Immature natural killer cell (primary cell): ENCODE data around the gene CHRM3. TPM values are rescaled to one million over a fixed set of nuclear protein-coding genes. Genes with fewer than 3 reads are reported as not detected.
"Not testable (repeated sequence)": the region's sequence is repeated elsewhere in the genome, so short reads cannot be mapped to it uniquely, and the experiment has no call there.

Experiments used
- DNase-seq, 3 donors: peaks; one replicate each; pipeline ENCODE4 v3.0.0; 2022; ENCODE audit warnings: mixed read lengths in 1 of 3
- H3K27ac Mint-ChIP-seq, 6 donors: one replicate each; pipeline ENCODE4 v1.8.0; 2020; ENCODE audit warnings: mixed read lengths in 6 of 6, mild to moderate bottlenecking in 5 of 6, inconsistent platforms in 4 of 6, moderate library complexity in 3 of 6
- H3K27me3 Mint-ChIP-seq, 3 donors: one replicate each; pipeline ENCODE4 v1.8.0; 2020 to 2021; ENCODE audit warnings: low read depth in 3 of 3, mild to moderate bottlenecking in 3 of 3, mixed read lengths in 3 of 3, moderate library complexity in 3 of 3, inconsistent platforms in 1 of 3
- H3K36me3 Mint-ChIP-seq, 3 donors: one replicate each; pipeline ENCODE4 v1.8.0; 2020; ENCODE audit warnings: mixed read lengths in 3 of 3, inconsistent platforms in 2 of 3, mild to moderate bottlenecking in 2 of 3
- H3K4me1 Mint-ChIP-seq, 2 donors: one replicate each; pipeline ENCODE4 v1.8.0; 2020; ENCODE audit warnings: inconsistent platforms in 2 of 2, mild to moderate bottlenecking in 2 of 2, mixed read lengths in 2 of 2, moderate library complexity in 1 of 2
- H3K4me3 Mint-ChIP-seq, 5 donors: one replicate each; pipeline ENCODE4 v1.8.0; 2020; ENCODE audit warnings: mild to moderate bottlenecking in 5 of 5, mixed read lengths in 5 of 5, inconsistent platforms in 3 of 5, moderate library complexity in 3 of 5
- H3K9me3 Mint-ChIP-seq, 6 donors: one replicate each; pipeline ENCODE4 v1.8.0; 2020; ENCODE audit warnings: mild to moderate bottlenecking in 6 of 6, mixed read lengths in 6 of 6, inconsistent platforms in 4 of 6, moderate library complexity in 3 of 6
- polyA plus RNA-seq, 3 donors: library from polyadenylated mRNA; unstranded; fragments of 300-500 nt; fragmentation: Illumina TruSeq; gene quantifications; one replicate each; pipeline ENCODE4 v1.2.3, GENCODE V29; 2021

The CHRM3 gene
- not detected for polyA plus RNA-seq

DNA sequence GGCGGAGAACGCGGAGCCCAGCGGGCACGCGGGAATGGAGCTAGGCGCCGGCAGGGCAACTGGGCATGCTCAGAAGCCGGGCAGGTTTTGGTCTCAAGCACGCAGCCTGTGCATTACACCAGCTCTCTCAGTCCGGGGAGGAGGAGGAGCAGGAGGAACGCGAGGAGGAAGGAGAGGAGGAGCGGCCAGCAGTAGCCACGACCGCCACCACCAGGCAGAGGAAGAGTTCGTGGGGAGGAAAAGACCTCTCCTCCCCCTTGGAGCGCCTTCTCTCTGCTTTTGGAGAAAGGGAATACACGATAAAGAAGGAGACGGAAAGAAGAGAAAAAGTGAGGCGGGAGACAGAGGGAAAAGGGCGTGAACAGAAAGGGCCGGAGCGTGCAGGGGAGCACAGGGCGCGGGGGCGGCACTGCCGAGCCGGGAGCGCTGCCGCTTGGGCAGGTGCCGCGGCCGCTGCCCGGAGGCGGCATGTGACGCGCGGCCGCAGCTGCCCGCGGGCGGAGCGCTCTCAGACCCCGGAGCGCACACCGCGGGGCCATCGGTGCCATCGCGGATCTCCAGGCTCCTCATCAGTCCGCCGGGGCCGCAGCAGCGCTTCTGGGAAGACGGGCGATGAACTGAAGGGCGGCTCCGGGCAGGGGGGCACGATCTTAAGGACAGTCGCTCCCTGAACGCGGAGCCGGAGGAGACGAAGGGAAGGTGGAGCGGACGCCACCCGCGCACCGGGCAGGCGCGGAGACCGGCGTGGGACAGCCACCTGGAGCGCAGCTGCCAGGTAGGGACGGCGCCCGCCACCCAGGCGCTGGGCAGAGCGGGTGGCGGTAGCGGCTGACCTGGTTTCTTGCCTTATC is at the start of gene CHRM3:
TSS of gene CHRM3 (plus strand) at position 116 of the 851 bp plus-strand sequence. CDS start 520,884 bp downstream, outside the sequence.
- Mint-ChIP-seq H3K36me3 (no peaks in the 10 kb centered on the region), H3K4me3 (peak within 1 kb of the TSS; percentile 50 to 76 (median 59)), H3K27ac (no peak within 1 kb of the TSS), H3K4me1 (peaks cover 11 to 21% of the 10 kb centered on the region in 2 donors), H3K27me3 (peaks cover 11 to 30% (median 13%) of the 10 kb centered on the region in 3 donors), H3K9me3 (peaks cover 0 to 1% (median 0%) of the 10 kb centered on the region in 6 donors)
- DNase-seq, result no peak

DNA sequence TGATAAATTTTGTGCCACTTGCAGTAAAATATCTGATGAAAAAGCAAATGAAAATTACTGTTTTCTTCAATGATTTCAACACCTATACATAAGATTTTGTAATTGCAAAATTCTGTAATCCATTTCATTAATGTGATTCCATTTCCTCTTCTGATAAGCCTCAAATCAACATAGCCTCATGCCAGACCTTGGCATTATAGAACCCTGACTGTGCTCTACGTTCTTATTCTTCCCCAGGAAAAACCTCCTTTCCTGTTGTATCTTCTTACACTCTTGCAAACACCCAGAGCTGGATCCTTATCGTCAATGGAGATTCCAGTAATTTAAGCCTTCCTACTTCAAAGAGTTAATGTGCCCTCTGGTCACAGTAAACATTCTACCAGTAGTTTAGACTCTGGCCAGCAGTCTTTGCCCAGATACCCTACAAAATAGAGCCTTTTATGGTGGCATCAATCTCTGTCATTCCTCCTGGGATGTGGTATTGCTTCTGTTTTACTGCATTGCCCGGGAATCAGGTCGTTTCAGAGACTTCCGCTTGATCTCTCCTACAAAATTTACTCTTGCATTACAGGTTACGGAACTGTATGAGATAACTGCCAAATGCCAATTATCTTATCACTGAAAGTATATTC is 48.5 kb upstream of the CHRM3 start:
- Mint-ChIP-seq H3K4me3 (no peak overlapping the region), H3K27ac (no peak overlapping the region), H3K4me1 (no peaks in the 10 kb centered on the region), H3K27me3 (peaks cover 0 to 2% (median 0%) of the 10 kb centered on the region in 3 donors), H3K36me3 (no peaks in the 10 kb centered on the region), H3K9me3 (peaks cover 0 to 2% (median 0%) of the 10 kb centered on the region in 6 donors)
- no peak for DNase-seq

DNA sequence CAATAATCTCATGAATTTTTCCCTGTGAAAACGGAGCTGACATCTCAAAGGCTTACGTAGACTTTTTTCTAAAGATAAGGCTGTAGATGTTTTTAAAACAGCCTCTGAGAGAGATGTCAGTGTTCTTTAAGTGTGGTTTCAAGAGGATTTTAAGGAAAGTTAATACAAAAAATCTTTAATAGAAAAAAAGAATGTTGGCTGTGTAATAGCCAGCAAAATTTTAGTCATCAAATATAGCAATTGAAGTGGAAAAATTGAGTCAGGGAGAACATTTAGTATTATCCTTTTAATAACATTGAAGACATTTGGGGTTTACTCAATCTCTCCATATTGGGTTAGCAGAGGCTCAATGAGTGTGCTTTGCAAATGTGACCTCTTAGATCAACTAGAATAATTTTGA is 38.6 kb upstream of the CHRM3 start:
- DNase-seq, result no peak
- Mint-ChIP-seq H3K9me3 (peaks cover 0 to 3% (median 0%) of the 10 kb centered on the region in 6 donors), H3K27ac (no peak overlapping the region), H3K4me3 (no peak overlapping the region), H3K36me3 (no peaks in the 10 kb centered on the region), H3K4me1 (no peaks in the 10 kb centered on the region), H3K27me3 (no peaks in the 10 kb centered on the region)

DNA sequence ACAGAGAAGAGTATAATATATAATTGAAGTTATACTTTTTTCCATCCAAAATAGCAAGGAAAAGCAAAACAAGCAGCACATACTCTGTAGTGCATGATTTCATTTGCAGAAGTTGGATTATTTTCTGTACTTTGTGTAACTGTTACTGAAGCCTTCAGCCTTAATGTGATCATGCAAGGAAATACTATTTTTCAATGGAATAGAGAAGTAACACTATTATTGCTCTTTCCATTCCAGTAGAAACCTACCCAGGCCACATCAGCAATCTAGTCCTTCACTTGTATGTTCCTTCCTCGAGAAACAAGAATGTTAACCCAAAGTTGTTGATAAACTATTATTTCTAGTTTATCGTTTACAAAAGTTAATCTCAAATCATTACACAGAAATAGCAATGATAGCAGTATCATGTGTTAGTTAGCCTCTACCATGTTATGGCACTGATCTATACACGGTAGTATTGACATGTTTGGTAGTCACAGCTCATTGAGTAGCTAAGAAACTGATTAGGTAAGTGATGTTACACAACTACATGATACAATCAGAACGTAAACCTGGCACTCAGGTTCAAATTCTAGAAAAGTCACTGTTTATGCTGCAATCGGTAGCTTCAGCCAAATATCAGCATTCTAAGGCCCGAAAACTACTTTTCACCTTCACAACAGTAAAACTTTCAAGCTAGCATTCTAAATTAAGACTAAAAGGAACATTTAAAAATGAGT is 37.6 kb upstream of the CHRM3 start:
- no peak overlapping the region for H3K4me3 Mint-ChIP-seq
- no peaks in the 10 kb centered on the region for H3K4me1 Mint-ChIP-seq
- peaks cover 0 to 1% (median 0%) of the 10 kb centered on the region in 6 donors for H3K9me3 Mint-ChIP-seq
- H3K27ac Mint-ChIP-seq, result no peak overlapping the region
- no peaks in the 10 kb centered on the region for H3K27me3 Mint-ChIP-seq
- no peaks in the 10 kb centered on the region for H3K36me3 Mint-ChIP-seq
- no peak for DNase-seq

DNA sequence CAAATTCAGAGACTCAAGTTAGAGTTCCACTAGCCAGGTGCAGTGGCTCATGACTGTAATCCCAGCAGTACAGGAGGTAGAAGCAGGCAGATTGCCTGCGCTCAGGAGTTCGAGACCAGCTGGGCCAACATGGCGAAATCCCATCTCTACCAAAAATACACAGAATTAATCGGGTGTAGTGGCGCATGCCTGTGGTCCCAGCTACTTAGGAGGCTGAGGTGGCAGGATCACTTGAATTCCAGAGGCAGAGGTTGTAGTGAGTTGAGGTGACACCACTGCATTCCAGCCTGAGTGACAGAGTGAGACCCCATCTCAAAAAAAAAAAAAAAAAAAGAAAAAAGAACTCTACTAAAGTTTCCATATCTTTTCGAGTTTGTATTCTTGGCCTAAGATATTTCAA is 36.7 kb upstream of the CHRM3 start:
- no peaks in the 10 kb centered on the region for H3K27me3 Mint-ChIP-seq
- H3K4me1 Mint-ChIP-seq, result no peaks in the 10 kb centered on the region
- H3K9me3 Mint-ChIP-seq, result no peaks in the 10 kb centered on the region
- DNase-seq, result no peak
- H3K27ac Mint-ChIP-seq, result no peak overlapping the region
- no peaks in the 10 kb centered on the region for H3K36me3 Mint-ChIP-seq
- H3K4me3 Mint-ChIP-seq, result no peak overlapping the region

DNA sequence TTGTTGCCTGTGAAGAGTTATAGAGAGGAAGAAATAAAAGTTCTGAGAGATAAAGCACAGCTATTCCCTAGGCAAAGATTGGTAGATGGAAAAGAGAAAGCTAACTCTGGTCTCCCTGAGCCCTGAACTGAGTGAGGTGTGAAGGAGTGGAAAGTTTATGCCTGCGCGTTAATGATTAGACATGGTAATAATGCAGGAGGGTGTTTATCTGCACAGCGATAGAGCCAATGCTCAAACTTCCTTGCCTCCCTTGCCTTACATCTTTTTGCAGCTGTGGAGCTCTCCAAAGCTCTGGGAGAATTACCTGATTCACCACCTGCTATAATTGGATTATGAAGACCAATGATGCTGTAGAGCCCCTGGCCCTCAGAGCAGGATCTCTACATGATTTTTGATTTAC is 32.8 kb upstream of the CHRM3 start:
- H3K27me3 Mint-ChIP-seq, result peaks cover 0 to 3% (median 2%) of the 10 kb centered on the region in 3 donors
- no peaks in the 10 kb centered on the region for H3K9me3 Mint-ChIP-seq
- no peak overlapping the region for H3K27ac Mint-ChIP-seq
- DNase-seq, result no peak
- H3K36me3 Mint-ChIP-seq, result no peaks in the 10 kb centered on the region
- no peaks in the 10 kb centered on the region for H3K4me1 Mint-ChIP-seq
- H3K4me3 Mint-ChIP-seq, result no peak overlapping the region

DNA sequence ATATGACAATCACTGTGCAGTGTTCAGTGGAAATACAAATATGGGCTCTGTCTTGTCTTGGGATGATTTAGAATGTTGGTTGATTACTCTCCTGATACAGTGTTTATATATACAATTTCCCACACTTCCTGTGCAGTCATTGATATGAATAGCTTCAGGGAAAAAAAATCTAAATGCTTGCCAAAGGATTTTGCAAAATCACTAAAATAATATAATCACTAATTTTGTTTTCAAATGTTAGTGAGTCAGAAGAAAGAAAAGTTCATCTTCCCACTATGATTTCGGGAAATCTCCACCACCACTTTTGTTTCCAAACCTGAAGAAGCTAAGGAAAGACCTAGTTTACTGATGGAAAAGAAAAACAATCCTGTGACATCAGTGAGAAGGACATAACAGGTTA is 32.1 kb upstream of the CHRM3 start:
- H3K27me3 Mint-ChIP-seq, result peaks cover 0 to 3% (median 2%) of the 10 kb centered on the region in 3 donors
- no peaks in the 10 kb centered on the region for H3K4me1 Mint-ChIP-seq
- H3K9me3 Mint-ChIP-seq, result no peaks in the 10 kb centered on the region

DNA sequence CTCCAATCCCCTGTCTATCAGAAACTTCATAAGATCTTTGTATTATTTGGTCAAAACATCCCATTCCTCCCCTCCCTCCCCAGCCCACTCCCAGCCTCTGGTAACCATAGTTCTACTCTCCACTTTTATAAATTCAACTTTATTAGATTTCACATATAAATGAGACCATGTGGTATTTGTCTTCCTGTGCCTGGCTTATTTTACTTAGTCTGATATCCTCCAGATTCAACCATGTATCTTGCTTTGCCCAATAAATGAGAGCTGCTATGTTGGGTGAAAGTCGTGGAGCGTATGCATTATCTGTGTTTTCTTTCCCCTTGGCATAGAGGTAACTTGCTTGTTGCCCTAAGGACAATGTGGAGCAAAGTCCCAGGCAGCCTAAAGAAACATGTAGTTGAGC is 28.5 kb upstream of the CHRM3 start:
- no peaks in the 10 kb centered on the region for H3K9me3 Mint-ChIP-seq
- no peaks in the 10 kb centered on the region for H3K36me3 Mint-ChIP-seq
- H3K4me3 Mint-ChIP-seq, result no peak overlapping the region
- H3K4me1 Mint-ChIP-seq, result no peaks in the 10 kb centered on the region
- H3K27ac Mint-ChIP-seq, result no peak overlapping the region
- no peak for DNase-seq
- H3K27me3 Mint-ChIP-seq, result peaks cover 0 to 4% (median 2%) of the 10 kb centered on the region in 3 donors

More for the DNA sequence above, 32.1 kb upstream of the CHRM3 start:
- Mint-ChIP-seq H3K27ac (no peak overlapping the region), H3K4me3 (no peak overlapping the region), H3K36me3 (no peaks in the 10 kb centered on the region)
- DNase-seq, result no peak

DNA sequence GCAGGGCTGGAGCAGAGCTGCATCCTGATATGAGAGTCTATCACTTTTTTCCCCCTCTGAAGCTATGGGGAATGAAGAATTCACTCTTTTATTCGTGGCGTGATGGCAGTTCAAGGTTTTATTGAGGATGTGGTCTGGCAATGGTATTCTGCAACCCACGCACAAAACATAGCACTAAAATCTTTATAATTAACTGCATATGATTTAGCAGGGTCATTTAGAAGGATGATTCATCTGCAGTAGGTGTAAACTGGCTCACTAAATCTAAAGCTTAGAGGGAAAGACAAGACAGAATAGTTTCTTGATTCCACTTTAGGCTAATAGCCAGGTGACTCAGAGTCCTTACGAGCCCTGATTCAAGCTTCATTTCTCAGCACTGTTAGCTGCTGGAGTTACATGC is 25.0 kb upstream of the CHRM3 start:
- Mint-ChIP-seq H3K4me1 (no peaks in the 10 kb centered on the region), H3K4me3 (no peak overlapping the region), H3K36me3 (no peaks in the 10 kb centered on the region), H3K27ac (no peak overlapping the region), H3K27me3 (peaks cover 0 to 3% (median 0%) of the 10 kb centered on the region in 3 donors), H3K9me3 (peaks cover 0 to 2% (median 0%) of the 10 kb centered on the region in 6 donors)
- DNase-seq, result no peak

DNA sequence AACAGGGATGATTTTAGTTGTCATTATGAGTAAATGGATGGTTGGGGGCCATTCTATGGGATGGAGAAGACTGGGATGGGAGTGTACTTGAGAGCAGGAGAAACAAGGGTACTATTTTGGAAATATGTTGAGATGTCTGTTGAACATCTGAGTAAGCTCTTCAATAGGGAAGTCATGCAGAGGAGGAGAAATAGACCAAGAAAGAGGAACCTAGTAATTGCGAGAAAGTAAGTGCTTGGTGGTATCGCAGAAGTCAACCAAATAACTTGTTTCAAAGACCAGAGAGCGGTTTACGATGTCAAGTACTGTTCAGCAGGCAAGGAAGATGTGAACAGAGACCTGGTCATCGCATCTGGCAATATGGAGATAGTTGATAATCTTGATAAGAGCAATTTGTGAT is 22.4 kb upstream of the CHRM3 start:
- Mint-ChIP-seq H3K4me1 (no peaks in the 10 kb centered on the region), H3K4me3 (no peak overlapping the region), H3K36me3 (no peaks in the 10 kb centered on the region), H3K27ac (no peak overlapping the region), H3K27me3 (peaks cover 0 to 3% (median 0%) of the 10 kb centered on the region in 3 donors), H3K9me3 (peaks cover 0 to 2% (median 0%) of the 10 kb centered on the region in 6 donors)
- DNase-seq, result no peak

DNA sequence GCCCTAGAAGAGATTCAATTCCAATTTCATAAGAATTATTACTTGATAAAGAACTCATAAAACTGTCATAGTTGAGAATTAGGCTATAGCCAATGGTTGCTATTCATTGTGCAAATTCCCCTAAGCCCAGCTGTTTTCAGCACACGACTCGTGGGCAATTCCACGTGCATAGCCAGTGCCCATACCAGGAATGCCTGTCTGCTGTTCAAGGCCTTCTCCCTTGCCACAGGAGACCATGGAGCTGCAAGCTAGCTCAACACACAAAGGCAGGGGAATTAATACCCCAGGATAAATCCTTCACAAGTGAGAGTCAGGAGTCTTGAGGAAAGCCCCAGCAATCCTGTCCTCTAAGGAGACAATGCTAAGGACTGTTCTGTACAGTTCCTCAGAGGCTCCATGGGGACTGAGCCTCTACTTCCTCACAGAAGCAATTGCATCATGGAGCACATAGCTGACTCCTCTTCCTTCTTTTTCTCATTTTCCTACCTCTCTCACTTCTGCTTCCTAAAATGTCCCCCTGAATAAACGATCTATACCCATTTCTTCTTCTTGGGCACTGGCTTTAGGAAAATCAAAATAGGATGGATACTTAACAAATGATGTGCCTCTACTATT is 19.1 kb upstream of the CHRM3 start:
- Mint-ChIP-seq H3K4me1 (no peaks in the 10 kb centered on the region), H3K36me3 (no peaks in the 10 kb centered on the region), H3K9me3 (peaks cover 0 to 2% (median 0%) of the 10 kb centered on the region in 6 donors)

DNA sequence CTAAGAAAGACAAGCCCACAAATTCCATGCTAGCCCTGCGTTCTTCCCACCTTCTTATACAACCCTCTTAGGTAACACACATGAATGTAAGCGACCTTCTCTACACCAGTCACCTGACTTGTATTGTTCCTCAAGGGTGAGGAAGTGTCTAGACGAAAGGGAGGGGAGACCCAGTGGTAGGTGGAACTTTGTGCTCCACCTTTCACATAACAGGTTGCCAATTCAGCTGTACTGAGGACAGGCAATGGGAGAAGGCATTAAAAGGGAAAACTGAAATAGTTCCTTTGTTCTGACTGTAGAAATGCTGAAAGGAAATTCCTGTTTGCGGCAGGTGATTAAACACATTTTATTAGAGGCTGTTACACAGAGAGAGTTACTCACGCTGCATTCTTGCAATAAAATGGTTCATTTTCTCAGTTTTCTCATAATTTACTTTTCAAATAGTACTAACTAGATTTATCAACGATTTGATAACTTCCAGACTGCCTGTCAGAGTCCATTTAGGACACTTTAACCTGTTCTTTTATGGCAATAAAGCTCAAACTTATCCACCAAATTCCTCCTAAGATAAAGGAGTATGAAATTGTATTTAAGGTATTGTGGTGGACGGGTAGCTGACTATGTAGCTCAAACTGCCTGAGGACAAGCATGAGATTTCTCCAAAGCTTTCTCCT is 17.8 kb upstream of the CHRM3 start:
- no peaks in the 10 kb centered on the region for H3K36me3 Mint-ChIP-seq
- H3K9me3 Mint-ChIP-seq, result peaks cover 0 to 6% (median 0%) of the 10 kb centered on the region in 6 donors
- H3K4me1 Mint-ChIP-seq, result no peaks in the 10 kb centered on the region
- no peak overlapping the region for H3K27ac Mint-ChIP-seq
- DNase-seq, result no peak
- no peak overlapping the region for H3K4me3 Mint-ChIP-seq
- peaks cover 0 to 4% (median 0%) of the 10 kb centered on the region in 3 donors for H3K27me3 Mint-ChIP-seq

More for the DNA sequence above, 19.1 kb upstream of the CHRM3 start:
- H3K4me3 Mint-ChIP-seq, result no peak overlapping the region
- H3K27me3 Mint-ChIP-seq, result peaks cover 0 to 7% (median 0%) of the 10 kb centered on the region in 3 donors
- H3K27ac Mint-ChIP-seq, result no peak overlapping the region
- DNase-seq, result no peak

DNA sequence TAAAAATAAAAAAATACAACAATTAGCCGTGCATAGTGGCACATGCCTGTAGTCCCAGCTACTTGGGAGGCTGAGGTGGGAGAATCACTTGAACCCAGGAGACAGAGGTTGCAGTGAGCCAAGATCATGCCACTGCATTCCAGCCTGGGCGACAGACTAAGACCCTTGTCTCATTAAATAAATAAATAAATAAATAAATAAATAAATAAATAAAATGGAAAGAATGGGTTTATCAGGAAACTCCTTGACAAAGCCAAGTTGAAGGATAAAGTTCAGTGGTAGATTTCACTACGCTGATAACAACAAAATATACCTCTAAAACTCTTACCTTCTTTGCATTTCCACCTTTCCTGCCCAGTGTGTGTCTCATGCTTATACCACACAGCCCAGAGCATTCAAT is 15.5 kb upstream of the CHRM3 start:
- not testable (repeated sequence) for DNase-seq, H3K9me3 Mint-ChIP-seq, H3K27ac Mint-ChIP-seq, H3K27me3 Mint-ChIP-seq, H3K4me1 Mint-ChIP-seq, H3K36me3 Mint-ChIP-seq, H3K4me3 Mint-ChIP-seq
